ENCODE data around the gene SMARCA5.

Gene SMARCA5

DNA sequence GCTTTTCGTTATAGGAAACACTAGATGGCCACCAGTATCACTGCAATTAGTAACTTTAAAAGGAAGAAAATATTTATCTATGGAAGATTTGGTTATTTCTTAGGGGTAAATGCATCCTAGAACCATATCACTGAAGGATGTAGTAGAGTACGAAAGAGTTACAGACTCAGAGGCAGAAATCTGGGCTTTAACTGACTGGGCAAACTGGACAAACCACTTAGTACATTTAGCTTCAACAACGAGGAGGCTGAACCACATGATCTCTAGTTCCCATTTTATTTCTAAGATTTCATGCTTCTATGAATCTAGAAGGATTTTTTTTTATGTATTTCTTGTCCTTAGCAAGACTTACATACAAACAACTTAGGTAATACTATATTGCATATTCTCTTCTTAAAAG is 93.0 kb downstream of the SMARCA5 start:
- TF ChIP-seq, protein P1, sequence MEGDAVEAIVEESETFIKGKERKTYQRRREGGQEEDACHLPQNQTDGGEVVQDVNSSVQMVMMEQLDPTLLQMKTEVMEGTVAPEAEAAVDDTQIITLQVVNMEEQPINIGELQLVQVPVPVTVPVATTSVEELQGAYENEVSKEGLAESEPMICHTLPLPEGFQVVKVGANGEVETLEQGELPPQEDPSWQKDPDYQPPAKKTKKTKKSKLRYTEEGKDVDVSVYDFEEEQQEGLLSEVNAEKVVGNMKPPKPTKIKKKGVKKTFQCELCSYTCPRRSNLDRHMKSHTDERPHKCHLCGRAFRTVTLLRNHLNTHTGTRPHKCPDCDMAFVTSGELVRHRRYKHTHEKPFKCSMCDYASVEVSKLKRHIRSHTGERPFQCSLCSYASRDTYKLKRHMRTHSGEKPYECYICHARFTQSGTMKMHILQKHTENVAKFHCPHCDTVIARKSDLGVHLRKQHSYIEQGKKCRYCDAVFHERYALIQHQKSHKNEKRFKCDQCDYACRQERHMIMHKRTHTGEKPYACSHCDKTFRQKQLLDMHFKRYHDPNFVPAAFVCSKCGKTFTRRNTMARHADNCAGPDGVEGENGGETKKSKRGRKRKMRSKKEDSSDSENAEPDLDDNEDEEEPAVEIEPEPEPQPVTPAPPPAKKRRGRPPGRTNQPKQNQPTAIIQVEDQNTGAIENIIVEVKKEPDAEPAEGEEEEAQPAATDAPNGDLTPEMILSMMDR (IDR thresholded peaks at IDR 0.05; ENCODE audit: low read depth, low read length) = no peak
- H3K4me3 ChIP-seq (replicated peaks in 1 of 2; ENCODE audit: low read depth in 2 of 2, low read length in 2 of 2) = no peak overlapping the region
- no peak for DNase-seq (ENCODE audit: low read depth in 2 of 2)

Measured in cardiac fibroblast (primary cell).